ENCODE measurements around the gene DNAJC15. TPM values are rescaled to one million over a fixed set of nuclear protein-coding genes. Genes with fewer than 3 reads are reported as not detected.
A peak's percentile ranks its signal among the peaks of the same experiment; 100 is the strongest.

Gene DNAJC15
- total RNA-seq, 2 donors from 2014 or later = 7.6 to 10.7 TPM

DNA sequence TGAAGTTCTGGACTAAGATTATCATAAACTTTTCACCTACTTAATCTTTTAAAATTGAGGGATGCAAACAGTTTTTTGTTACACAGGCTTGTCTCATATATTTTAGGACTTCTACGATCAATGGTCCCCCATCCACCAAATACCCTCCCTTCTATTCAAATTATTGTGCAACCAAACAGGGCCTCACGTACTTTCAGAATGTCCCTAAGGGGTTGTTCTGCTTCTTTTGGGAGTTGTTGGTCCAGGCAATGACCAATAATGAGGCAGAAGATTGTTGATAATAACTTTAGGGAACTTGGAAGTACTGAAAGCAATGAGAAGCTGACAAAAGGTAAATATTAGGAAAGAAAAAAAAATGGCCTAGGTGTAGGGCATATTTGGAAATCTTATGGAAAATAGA, 2.9 kb downstream of the DNAJC15 start:
- no peak for DNase-seq (ENCODE audit: low spot score)
- H3K27ac ChIP-seq = no peak overlapping the region
- no peak for ATAC-seq (ENCODE audit: insufficient number of reproducible peaks, low FRiP score, low read depth)
- H3K4me1 ChIP-seq (ENCODE audit: control insufficient read depth in 1 of 2, low read depth in 2 of 2) = peaks cover 9 to 50% of the 10 kb centered on the region in 2 donors
- no peak for TF ChIP-seq CTCF (IDR thresholded peaks at IDR 0.05)
- no peak overlapping the region for H3K4me3 ChIP-seq
- H3K36me3 ChIP-seq = no peaks in the 10 kb centered on the region
- H3K9me3 ChIP-seq = no peaks in the 10 kb centered on the region
- H3K27me3 ChIP-seq (replicated peaks; ENCODE audit: insufficient read depth) = no peaks in the 10 kb centered on the region

GRCh38 chr13:43030548-43030947, 7.2 kb downstream of the DNAJC15 start:
- ATAC-seq (ENCODE audit: insufficient number of reproducible peaks, low FRiP score, low read depth) (no peak), DNase-seq (ENCODE audit: low spot score) (no peak)
- Histone ChIP-seq H3K9me3 (no peaks in the 10 kb centered on the region), H3K4me3 (no peak overlapping the region), H3K36me3 (no peaks in the 10 kb centered on the region), H3K4me1 (ENCODE audit: control insufficient read depth in 1 of 2, low read depth in 2 of 2) (peaks cover 8 to 29% of the 10 kb centered on the region in 2 donors), H3K27ac (no peak overlapping the region), H3K27me3 (replicated peaks; ENCODE audit: insufficient read depth) (no peaks in the 10 kb centered on the region)
- no peak for TF ChIP-seq CTCF (IDR thresholded peaks at IDR 0.05)

DNA sequence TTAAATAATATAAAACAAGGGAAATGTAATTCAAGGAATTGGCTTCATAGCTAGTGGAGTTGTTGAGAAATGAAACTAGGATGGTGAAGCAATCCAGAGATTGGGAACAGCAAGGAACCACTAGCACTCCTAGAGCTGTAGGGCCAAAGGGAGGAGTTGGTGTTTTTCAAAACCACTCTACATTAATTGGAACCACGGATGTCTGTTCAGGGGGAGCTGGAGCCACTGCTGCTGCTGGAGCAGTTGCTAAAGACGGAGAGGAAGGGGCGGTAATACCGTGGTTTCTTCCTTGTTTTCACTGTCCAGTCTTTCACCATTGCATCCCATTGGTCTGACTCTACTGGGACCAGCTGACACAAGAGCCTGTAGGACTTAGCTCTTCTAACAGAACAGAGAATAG, 8.5 kb downstream of the DNAJC15 start:
- H3K27ac ChIP-seq = no peak overlapping the region
- H3K27me3 ChIP-seq (replicated peaks; ENCODE audit: insufficient read depth) = no peaks in the 10 kb centered on the region
- DNase-seq (ENCODE audit: low spot score) (no peak), ATAC-seq (ENCODE audit: insufficient number of reproducible peaks, low FRiP score, low read depth) (no peak)
- H3K9me3 ChIP-seq = no peaks in the 10 kb centered on the region
- TF ChIP-seq CTCF (IDR thresholded peaks at IDR 0.05) = no peak
- peaks cover 0 to 26% of the 10 kb centered on the region in 2 donors for H3K4me1 ChIP-seq (ENCODE audit: control insufficient read depth in 1 of 2, low read depth in 2 of 2)
- H3K4me3 ChIP-seq = no peak overlapping the region
- no peaks in the 10 kb centered on the region for H3K36me3 ChIP-seq

DNA sequence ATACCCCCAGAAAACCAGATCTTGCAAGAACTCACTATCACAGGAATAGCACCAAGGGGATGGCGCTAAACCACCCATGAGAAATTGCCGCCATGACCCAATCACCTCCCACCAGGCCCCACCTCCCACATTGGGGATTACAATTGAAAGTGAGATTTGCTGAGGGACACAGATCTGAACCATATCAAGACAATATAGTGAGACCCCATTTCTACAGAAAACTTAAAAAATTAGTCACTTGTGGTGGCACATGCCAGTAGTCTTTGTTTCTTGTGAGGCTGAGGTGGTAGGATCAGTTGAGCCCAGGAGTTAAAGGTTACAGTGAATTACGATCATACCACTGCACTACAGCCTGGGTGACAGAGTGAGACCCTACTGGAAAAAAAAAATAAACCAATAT, 9.7 kb downstream of the DNAJC15 start:
- Histone ChIP-seq H3K4me3 (no peak overlapping the region), H3K4me1 (ENCODE audit: control insufficient read depth in 1 of 2, low read depth in 2 of 2) (peaks cover 0 to 34% of the 10 kb centered on the region in 2 donors), H3K36me3 (no peaks in the 10 kb centered on the region), H3K27me3 (replicated peaks; ENCODE audit: insufficient read depth) (no peaks in the 10 kb centered on the region), H3K9me3 (no peaks in the 10 kb centered on the region), H3K27ac (no peak overlapping the region)
- DNase-seq (ENCODE audit: low spot score) = no peak
- no peak for TF ChIP-seq CTCF (IDR thresholded peaks at IDR 0.05)
- ATAC-seq (ENCODE audit: insufficient number of reproducible peaks, low FRiP score, low read depth) = no peak

DNA sequence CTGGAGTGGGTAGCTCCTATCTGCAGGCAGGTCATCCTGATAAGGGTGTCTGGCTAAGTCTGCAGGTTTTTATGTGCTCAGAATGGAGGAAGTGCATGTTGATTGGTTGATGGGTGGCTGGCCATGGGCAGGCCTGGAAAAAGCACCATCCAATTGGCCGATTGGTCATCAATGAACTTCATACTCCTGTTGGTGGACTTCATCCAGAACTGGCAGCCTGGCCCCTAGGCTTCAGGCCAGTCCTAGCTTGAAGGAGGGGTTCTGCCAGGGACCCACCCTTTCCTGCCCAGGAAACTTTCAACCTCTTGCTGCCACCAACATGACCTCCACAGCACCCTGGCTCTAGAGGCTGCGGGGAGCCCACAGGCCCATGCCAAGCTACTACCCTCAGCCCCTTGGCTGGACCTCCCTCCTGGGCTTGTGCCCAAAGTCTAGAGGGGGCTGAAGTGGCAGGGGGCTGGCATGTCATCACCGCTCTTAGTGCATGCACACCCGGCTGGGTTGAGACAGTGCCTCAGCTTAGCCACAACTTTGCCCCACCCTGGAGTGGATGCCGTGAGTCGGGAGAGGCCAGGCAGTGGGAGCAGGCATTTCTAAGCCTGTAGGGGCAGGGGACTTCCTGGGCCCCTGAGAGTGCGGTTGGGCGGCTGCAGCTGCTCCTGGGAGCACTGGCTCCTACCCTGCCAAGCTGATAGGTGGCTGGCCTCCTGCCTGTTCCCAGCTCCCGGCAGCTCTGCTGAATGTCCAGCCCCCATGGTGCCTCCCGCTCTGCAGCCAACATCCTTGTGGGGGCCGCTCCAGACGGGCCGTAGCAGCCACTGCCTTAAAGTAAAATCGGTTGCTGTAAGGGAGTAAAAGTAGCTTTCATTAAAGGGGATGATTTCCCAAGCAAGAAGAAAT, 13.2 kb downstream of the DNAJC15 start:
- Histone ChIP-seq H3K4me3 (peak overlapping the region; percentile 21), H3K36me3 (no peaks in the 10 kb centered on the region), H3K27me3 (replicated peaks; ENCODE audit: insufficient read depth) (no peaks in the 10 kb centered on the region), H3K4me1 (ENCODE audit: control insufficient read depth in 1 of 2, low read depth in 2 of 2) (peaks cover 3 to 32% of the 10 kb centered on the region in 2 donors), H3K9me3 (no peaks in the 10 kb centered on the region), H3K27ac (no peak overlapping the region)
- no peak for ATAC-seq (ENCODE audit: insufficient number of reproducible peaks, low FRiP score, low read depth)
- no peak for DNase-seq (ENCODE audit: low spot score)
- no peak for TF ChIP-seq CTCF (IDR thresholded peaks at IDR 0.05)
